ENCODE results near the gene ADAMTS6.

DNA sequence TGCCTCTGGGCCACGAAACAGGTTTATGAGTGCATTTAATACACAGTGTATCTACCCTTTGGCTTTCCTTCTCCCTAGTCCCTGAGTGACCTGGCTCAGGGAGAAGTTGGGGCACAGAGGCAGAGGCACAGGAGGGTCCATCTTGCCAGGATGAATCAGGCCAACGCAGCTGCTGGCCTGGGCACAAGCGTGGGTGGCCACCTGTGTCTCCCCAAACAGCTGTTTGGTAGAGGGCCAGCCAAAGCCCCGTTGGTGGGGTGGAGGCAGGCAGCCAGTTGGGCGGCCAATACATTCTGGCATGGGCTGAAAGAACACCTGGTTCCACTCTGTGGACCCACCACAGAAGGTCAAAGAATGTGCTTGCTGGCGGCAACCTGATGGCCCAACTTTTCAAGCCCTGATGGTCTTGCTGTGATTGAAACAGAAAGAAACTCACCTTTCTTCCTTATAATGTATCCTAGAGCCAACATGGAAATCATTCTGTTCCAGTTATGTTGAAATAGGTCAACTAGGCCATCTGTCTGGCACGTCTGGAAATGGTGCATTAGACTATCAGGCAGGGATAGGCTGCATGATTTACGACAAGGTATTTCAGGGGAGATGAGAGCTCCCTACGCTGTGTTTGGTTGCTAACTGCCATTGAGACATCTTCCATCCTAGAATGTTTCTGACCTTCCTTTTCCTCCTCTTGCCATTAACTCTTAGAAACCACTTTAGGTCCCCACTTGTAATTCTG lies 337.4 kb downstream of the ADAMTS6 start:
- TF ChIP-seq JUN (CRISPR knock-in tag; IDR thresholded peaks at IDR 0.05) (no peak), SP1 (CRISPR knock-in tag; conservative IDR thresholded peaks at IDR 0.05) (no peak), ZNF121 (CRISPR knock-in tag; IDR thresholded peaks at IDR 0.05) (no peak), CREM (CRISPR knock-in tag; IDR thresholded peaks at IDR 0.05) (no peak)
- TF ChIP-seq, protein P1, sequence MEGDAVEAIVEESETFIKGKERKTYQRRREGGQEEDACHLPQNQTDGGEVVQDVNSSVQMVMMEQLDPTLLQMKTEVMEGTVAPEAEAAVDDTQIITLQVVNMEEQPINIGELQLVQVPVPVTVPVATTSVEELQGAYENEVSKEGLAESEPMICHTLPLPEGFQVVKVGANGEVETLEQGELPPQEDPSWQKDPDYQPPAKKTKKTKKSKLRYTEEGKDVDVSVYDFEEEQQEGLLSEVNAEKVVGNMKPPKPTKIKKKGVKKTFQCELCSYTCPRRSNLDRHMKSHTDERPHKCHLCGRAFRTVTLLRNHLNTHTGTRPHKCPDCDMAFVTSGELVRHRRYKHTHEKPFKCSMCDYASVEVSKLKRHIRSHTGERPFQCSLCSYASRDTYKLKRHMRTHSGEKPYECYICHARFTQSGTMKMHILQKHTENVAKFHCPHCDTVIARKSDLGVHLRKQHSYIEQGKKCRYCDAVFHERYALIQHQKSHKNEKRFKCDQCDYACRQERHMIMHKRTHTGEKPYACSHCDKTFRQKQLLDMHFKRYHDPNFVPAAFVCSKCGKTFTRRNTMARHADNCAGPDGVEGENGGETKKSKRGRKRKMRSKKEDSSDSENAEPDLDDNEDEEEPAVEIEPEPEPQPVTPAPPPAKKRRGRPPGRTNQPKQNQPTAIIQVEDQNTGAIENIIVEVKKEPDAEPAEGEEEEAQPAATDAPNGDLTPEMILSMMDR (IDR thresholded peaks at IDR 0.05) = no peak
